Measurements from ENCODE around the gene SEC14L5.

The SEC14L5 gene

GRCh38 chr16:5011637-5012036 is 53.5 kb downstream of the SEC14L5 start:
- TF ChIP-seq CTCF (IDR thresholded peaks at IDR 0.05; ENCODE audit: low read depth, low read length) = no peak
- no peak overlapping the region for H3K4me3 ChIP-seq (replicated peaks in 1 of 2; ENCODE audit: low read depth in 2 of 2, low read length in 2 of 2)
- no peak for DNase-seq (ENCODE audit: low read depth in 2 of 2)

GRCh38 chr16:5012887-5013286 is 54.8 kb downstream of the SEC14L5 start:
- H3K4me3 ChIP-seq (replicated peaks in 1 of 2; ENCODE audit: low read depth in 2 of 2, low read length in 2 of 2) = no peak overlapping the region
- no peak for TF ChIP-seq CTCF (IDR thresholded peaks at IDR 0.05; ENCODE audit: low read depth, low read length)
- DNase-seq (ENCODE audit: low read depth in 2 of 2) = no peak

- TF ChIP-seq CTCF (IDR thresholded peaks at IDR 0.05; ENCODE audit: low read depth, low read length) = no peak
Measured at GRCh38 chr16:5015351-5015750, 57.2 kb downstream of the SEC14L5 start.

GRCh38 chr16:5015887-5016286 is 57.8 kb downstream of the SEC14L5 start:
- no peak for TF ChIP-seq CTCF (IDR thresholded peaks at IDR 0.05; ENCODE audit: low read depth, low read length)
- H3K4me3 ChIP-seq (replicated peaks in 1 of 2; ENCODE audit: low read depth in 2 of 2, low read length in 2 of 2) = no peak overlapping the region
- DNase-seq (ENCODE audit: low read depth in 2 of 2) = no peak

More at GRCh38 chr16:5015351-5015750, 57.2 kb downstream of the SEC14L5 start:
- no peak overlapping the region for H3K4me3 ChIP-seq (replicated peaks in 1 of 2; ENCODE audit: low read depth in 2 of 2, low read length in 2 of 2)
- no peak for DNase-seq (ENCODE audit: low read depth in 2 of 2)

- TF ChIP-seq CTCF (IDR thresholded peaks at IDR 0.05; ENCODE audit: low read depth, low read length) = no peak
- no peak for DNase-seq (ENCODE audit: low read depth in 2 of 2)
Measured at GRCh38 chr16:5016967-5017677, 59.0 kb downstream of the SEC14L5 start.

GRCh38 chr16:5017678-5017969 is 59.5 kb downstream of the SEC14L5 start:
- DNase-seq (ENCODE audit: low read depth in 2 of 2) = no peak
- TF ChIP-seq CTCF (IDR thresholded peaks at IDR 0.05; ENCODE audit: low read depth, low read length) = no peak
- no peak overlapping the region for H3K4me3 ChIP-seq (replicated peaks in 1 of 2; ENCODE audit: low read depth in 2 of 2, low read length in 2 of 2)

More at GRCh38 chr16:5016967-5017677, 59.0 kb downstream of the SEC14L5 start:
- no peak overlapping the region for H3K4me3 ChIP-seq (replicated peaks in 1 of 2; ENCODE audit: low read depth in 2 of 2, low read length in 2 of 2)

- no peak overlapping the region for H3K4me3 ChIP-seq (replicated peaks in 1 of 2; ENCODE audit: low read depth in 2 of 2, low read length in 2 of 2)
- no peak for DNase-seq (ENCODE audit: low read depth in 2 of 2)
- TF ChIP-seq CTCF (IDR thresholded peaks at IDR 0.05; ENCODE audit: low read depth, low read length) = no peak
Measured at GRCh38 chr16:5018793-5019192, 60.7 kb downstream of the SEC14L5 start.
